Measurements from ENCODE around the gene ACP4. TPM values are rescaled to one million over a fixed set of nuclear protein-coding genes. Genes with fewer than 3 reads are reported as not detected.

ACP4 gene
- total RNA-seq, 1 donor from 2014 or later: not detected

GRCh38 chr19:50832666-50833065 lies 42.5 kb downstream of the ACP4 start:
- peaks cover 39% of the 10 kb centered on the region for H3K27me3 Mint-ChIP-seq
- H3K9me3 Mint-ChIP-seq: no peaks in the 10 kb centered on the region
- ChIA-PET CTCF (no interaction called here), POLR2A (no interaction called here)
- H3K36me3 Mint-ChIP-seq (ENCODE audit: low read depth): no peaks in the 10 kb centered on the region
- TF ChIP-seq CTCF (IDR thresholded peaks at IDR 0.05): no peak
- ATAC-seq (ENCODE audit: low read depth) (no peak), DNase-seq (no peak)
- peaks cover 23% of the 10 kb centered on the region for H3K4me1 Mint-ChIP-seq
- H3K27ac Mint-ChIP-seq: no peak overlapping the region
- intact Hi-C loops (cut with micrococcal nuclease): no loop called here
- H3K4me3 Mint-ChIP-seq: no peak overlapping the region

GRCh38 chr19:50833117-50833801 lies 43.0 kb downstream of the ACP4 start, which contains the start of gene KLK15:
TSS of gene KLK15 (minus strand) at chr19:50833574. CDS start at chr19:50831492, 2,082 bp downstream.
- Mint-ChIP-seq H3K27me3 (peaks cover 36% of the 10 kb centered on the region), H3K4me1 (peaks cover 25% of the 10 kb centered on the region), H3K9me3 (no peaks in the 10 kb centered on the region), H3K27ac (no peak within 1 kb of the TSS), H3K36me3 (ENCODE audit: low read depth) (no peaks in the 10 kb centered on the region), H3K4me3 (no peak within 1 kb of the TSS)
- POLR2A ChIA-PET: no interaction called here
- CTCF ChIA-PET: no interaction called here
- intact Hi-C loops (cut with micrococcal nuclease): no loop called here
- no peak for DNase-seq
- no peak for ATAC-seq (ENCODE audit: low read depth)
- no peak for TF ChIP-seq CTCF (IDR thresholded peaks at IDR 0.05)

GRCh38 chr19:50833802-50834167 lies 43.6 kb downstream of the ACP4 start:
- POLR2A ChIA-PET: no interaction called here
- H3K4me3 Mint-ChIP-seq: no peak overlapping the region

GRCh38 chr19:50835103-50835784 lies 45.0 kb downstream of the ACP4 start:
- Mint-ChIP-seq H3K27me3 (peaks cover 37% of the 10 kb centered on the region), H3K4me3 (peak overlapping the region; percentile 83), H3K27ac (no peak overlapping the region), H3K4me1 (peaks cover 27% of the 10 kb centered on the region), H3K9me3 (no peaks in the 10 kb centered on the region), H3K36me3 (ENCODE audit: low read depth) (no peaks in the 10 kb centered on the region)
- DNase-seq (no peak), ATAC-seq (ENCODE audit: low read depth) (no peak)
- intact Hi-C loops (cut with micrococcal nuclease): loop anchor here (5.0 kb wide), 1 partner anchor 62 kb away; no protein-coding TSS in a partner anchor
- ChIA-PET CTCF (no interaction called here), POLR2A (no interaction called here)
- TF ChIP-seq CTCF (IDR thresholded peaks at IDR 0.05): no peak

More at GRCh38 chr19:50833802-50834167, 43.6 kb downstream of the ACP4 start:
- TF ChIP-seq CTCF (IDR thresholded peaks at IDR 0.05): no peak
- Mint-ChIP-seq H3K27me3 (peaks cover 37% of the 10 kb centered on the region), H3K36me3 (ENCODE audit: low read depth) (no peaks in the 10 kb centered on the region), H3K9me3 (no peaks in the 10 kb centered on the region), H3K4me1 (peaks cover 27% of the 10 kb centered on the region), H3K27ac (no peak overlapping the region)
- CTCF ChIA-PET: no interaction called here
- ATAC-seq (ENCODE audit: low read depth) (no peak), DNase-seq (no peak)
- intact Hi-C loops (cut with micrococcal nuclease): no loop called here

- Mint-ChIP-seq H3K9me3 (no peaks in the 10 kb centered on the region), H3K4me1 (peaks cover 27% of the 10 kb centered on the region), H3K4me3 (peak overlapping the region; percentile 83), H3K36me3 (ENCODE audit: low read depth) (no peaks in the 10 kb centered on the region), H3K27ac (peak overlapping the region; percentile 20), H3K27me3 (peaks cover 36% of the 10 kb centered on the region)
- no peak for TF ChIP-seq CTCF (IDR thresholded peaks at IDR 0.05)
- intact Hi-C loops (cut with micrococcal nuclease): loop anchor here (1.0 to 5.0 kb wide), 3 partner anchors 18 to 61 kb away; no protein-coding TSS in a partner anchor
- CTCF ChIA-PET: no interaction called here
- POLR2A ChIA-PET: no interaction called here
- peak; percentile 94 for ATAC-seq (ENCODE audit: low read depth)
- DNase-seq: peak; percentile 80
These were observed 45.7 kb downstream of the ACP4 start for GRCh38 chr19:50835785-50836542.

Data from activated B cell treated with CpG ODN at 0.5 μM for 24 hours (primary cell).